Activated CD8-positive, alpha-beta memory T cell treated with anti-CD3 and anti-CD28 coated beads for 1 hour (primary cell): ENCODE results near the gene NOD2.

Source experiments
- DNase-seq, 2 donors: peaks; one replicate each; pipeline ENCODE4 v3.0.0-alpha.2; 2020; ENCODE audit warnings: low read depth in 1 of 2; ENCODE audit errors: extremely low read depth in 1 of 2

The NOD2 gene

DNA sequence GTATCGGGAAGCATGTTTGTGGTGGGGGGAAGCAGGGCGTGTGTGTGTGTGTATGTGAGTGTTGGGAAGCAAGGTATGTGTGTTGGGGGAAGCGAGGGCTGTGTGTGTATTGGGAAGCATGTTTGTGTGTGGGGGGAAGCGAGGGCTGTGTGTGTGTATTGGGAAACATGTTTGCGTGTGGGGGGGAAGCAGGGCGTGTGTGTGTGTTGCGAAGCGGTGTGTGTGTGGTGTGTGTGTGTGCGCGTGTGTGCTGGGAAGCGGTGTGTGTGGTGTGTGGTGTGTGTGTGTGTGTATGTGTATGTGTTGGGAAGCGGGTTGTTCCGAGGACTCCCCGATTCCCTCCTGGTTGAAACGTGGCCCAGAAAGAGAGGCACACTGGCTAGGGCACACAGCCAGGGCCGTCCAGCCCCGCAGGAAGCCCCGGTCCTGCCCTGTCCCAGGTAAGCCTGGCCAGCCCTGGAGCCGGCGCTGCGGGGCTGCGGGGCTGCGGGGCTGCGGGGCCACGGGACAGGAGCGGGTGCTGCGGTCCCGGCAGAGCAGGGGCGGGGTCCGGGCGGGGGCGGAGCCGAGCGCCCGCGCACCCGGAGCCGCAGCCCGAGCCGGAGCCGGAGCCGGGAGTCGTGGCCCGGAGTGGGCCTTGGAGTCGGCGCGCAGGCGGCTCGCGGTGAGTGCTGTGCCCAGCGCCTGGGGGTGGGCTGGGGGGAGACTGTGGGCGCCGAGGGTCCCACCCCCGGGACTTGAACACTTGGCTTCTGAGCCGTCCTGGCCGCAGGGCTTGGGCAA is at the start of gene NOD2:
Gene NOD2, plus strand, starts transcription at position 608 of the 783 bp plus-strand sequence. CDS start 5,890 bp downstream, outside the sequence.
- DNase-seq: no peak

GRCh38 chr16:50644245-50644644 is 49.2 kb upstream of the NOD2 start:
- no peak for DNase-seq

DNA sequence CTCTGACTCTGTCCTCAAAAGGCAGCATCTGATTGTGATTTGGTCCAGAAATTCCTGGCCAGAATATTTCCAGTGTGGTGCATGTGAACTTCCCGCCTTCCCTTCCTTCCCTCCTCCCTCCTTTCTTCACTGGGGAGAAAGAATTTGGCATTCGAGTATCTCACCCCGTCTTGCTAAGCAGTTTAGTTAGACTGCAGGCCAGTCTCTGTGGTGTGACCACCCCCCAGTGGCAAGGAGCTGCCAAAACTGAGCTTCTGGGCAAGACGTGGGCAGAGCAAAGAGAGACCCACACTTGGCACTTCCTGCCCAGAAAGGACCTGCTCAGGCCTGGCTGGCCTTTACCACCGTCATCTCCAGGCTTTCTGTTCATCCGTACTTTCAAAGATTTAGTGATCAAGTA is 48.7 kb upstream of the NOD2 start:
- peak in 1 of 2 donors; percentile 16 for DNase-seq

GRCh38 chr16:50645563-50646220 is 47.7 kb upstream of the NOD2 start:
- DNase-seq: no peak

GRCh38 chr16:50646345-50646744 is 47.1 kb upstream of the NOD2 start:
- no peak for DNase-seq

- no peak for DNase-seq
Measured at GRCh38 chr16:50651835-50652438, 41.5 kb upstream of the NOD2 start.

DNA sequence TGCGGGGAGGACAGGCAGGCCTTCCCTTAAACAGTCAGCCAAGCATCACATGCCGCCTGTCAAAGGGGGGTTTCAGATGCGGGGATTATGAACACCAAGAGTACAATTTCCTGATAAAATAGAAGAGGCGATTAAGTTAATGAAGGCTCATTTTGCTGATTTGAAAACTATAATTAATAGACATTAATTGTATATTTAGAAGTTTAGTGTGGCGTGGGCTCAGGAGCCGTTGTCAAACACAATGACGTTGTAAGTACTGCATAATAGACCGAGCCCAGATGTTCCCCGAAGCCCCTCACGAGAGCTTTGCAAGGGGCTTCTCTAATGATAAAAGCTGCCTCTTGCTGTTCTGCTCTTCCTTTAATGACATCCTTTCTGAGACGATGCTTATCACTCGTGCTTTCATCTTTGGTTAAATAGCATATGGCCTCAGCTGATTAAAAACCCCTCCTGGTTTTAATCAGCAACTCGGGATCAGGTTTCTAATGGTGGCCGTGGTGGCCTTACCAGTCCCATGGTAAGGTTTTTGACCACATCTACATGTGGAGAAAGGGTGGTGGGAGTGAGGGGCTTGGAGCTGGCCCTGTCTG is 40.5 kb upstream of the NOD2 start:
- no peak for DNase-seq

DNA sequence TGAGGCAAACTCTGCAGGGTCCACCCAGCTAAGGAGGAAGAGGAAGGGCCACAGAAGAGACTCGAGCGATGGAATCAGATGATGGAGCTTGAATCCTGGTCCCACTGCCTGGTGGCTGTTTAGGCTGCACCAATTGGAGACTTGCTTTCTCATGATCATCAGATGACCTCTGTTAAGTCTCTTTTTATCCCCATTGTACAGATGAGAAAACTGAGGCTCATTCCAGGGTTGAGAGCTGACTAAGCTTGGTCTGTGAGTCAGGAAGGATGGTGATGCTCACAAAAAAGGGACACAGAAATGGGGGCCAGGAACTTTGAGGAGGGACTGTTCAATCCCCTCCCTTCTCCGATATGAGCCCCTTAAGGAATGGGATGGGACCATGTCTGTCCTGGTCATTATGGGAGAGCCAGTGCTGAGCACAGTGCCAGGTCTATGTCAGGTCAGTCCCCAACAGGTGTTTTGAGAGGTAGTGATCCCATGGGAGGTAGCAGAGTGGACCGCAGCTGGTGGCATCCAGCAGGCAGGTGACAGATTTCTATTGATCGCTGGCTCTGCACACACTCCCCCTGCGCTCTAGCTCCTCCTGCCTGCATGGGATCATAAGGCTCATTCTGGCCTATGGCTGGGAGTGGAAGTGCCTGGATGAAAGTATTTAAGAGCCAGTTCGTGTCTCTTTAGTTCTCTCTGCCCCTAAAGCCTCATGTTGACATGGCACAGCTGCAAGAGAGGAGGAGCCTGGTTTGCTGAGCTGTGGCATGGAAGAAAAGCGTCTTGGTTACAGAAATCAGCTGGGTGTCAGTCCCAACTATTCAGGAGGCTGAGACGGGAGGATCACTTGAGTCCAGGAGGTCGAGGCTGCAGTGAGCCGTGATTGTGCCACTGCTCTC is 39.5 kb upstream of the NOD2 start:
- no peak for DNase-seq

GRCh38 chr16:50655558-50656055 is 37.8 kb upstream of the NOD2 start:
- no peak for DNase-seq

DNA sequence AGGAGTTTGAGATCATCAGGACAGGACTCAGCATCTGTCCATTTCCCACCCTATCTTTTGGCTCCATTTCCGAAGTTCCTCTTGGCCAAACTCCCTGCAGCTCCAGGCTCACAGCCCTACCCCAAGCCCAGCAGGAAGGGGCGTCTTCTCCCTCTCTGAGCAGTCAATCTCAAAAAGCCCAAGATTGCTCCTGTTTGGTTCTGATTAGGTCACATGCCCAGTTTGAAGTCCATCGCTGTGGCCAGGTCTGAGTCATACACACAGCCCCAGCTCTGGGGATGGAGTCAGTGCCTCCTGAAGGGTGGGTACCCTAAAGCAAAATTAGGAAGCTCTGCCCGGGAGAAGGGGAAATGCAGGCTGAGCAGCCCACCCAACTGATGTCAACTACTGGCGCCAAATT is 36.2 kb upstream of the NOD2 start:
- no peak for DNase-seq

DNA sequence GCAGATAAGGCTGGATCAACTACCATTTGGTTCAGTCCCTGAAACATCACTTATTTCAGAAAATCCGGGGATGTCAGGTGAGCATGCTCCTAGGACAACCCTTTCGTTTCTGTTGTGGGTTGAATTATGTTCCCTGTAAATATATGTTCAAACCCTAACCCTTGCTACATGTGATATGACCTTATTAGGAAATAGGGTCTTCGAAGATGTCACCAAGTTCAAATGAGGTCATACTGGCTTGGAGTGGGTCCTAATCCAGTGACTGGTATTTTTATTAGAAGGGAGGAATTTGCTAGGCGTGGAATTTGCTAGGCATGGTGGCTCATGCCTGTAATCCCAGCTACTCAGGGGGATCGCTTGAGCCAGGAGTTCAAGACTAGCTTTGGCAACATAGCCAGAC is 33.6 kb upstream of the NOD2 start:
- no peak for DNase-seq

GRCh38 chr16:50662306-50662940 is 31.0 kb upstream of the NOD2 start:
- DNase-seq: no peak

- DNase-seq: no peak
Measured at GRCh38 chr16:50664270-50664669, 29.1 kb upstream of the NOD2 start.

DNA sequence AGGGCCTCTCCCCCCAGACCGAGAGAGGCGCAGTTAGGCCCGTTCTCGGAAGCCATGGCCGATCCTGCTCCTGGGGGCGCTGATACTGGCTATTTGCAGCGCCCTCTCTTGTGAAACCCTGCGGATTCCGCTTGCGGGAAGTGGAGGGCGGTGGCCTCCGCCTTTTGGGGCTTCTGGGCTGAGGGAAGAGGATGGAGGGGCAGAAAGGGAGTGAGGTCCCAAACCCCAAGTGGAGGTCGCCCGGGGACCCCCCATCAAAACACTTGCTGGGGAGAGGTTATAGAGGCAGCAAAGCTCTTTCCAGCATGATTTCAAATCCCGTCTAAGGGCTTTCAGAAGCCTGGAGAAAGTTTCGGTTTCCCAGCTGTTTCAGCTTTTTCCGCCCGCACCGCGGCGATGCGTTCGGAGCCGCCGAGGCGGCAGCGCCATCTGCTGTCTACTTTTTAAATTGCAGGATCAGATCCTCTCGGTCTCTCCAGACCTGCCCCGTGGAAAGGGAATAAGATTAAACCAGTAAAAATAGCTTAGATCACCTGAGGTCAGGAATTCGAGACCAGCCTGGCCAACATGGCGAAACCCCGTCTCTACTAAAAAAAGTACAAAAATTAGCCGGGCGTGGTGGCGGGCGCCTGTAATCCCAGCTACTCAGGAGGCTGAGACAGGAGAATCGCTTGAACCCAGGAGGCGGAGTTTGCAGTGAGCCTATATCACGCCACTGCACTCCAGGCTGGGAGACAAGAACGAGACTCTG is 28.1 kb upstream of the NOD2 start:
- DNase-seq: peak; percentile 57 to 79

DNA sequence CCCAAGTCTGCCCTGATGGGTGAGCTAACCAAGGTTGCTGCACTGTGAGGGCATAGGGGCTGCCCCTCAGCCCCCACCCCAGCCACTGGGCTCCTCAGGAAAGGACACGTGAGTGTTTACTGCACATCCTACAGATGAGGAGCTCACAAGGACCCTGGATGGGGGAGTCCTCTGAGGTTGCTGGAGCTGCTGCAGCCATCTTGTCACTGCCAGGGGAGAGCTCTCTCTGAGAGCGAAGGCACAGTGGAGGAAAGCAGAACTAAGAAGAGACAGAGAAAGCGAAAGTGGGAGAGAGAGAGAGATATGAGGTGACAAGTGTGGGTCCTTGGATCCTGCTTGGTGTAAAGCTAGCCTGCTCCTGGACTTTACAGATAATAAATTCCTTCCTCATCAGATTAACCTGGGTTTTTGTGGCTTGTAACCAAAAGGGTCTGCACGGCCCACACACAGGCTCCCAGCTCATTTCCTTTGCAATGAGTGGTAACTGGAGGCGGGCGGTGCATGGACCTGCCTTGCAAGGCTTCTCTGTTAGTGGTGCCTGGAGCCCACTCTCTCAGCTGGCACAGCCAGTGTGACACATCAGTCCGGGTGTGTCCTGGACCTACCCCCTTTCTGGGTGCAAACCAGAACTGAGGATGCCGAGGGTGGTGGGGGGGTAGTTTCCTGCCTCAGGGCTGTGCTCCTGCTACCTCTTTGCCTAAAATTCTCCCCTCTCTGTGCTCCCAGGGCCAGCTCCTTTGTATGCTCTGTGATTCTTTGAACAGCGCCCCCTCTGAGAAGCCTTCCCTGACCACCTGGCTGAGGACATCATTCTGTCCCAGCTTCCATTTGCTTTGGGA is 26.5 kb upstream of the NOD2 start:
- DNase-seq: peak in 1 of 2 donors; percentile 19

DNA sequence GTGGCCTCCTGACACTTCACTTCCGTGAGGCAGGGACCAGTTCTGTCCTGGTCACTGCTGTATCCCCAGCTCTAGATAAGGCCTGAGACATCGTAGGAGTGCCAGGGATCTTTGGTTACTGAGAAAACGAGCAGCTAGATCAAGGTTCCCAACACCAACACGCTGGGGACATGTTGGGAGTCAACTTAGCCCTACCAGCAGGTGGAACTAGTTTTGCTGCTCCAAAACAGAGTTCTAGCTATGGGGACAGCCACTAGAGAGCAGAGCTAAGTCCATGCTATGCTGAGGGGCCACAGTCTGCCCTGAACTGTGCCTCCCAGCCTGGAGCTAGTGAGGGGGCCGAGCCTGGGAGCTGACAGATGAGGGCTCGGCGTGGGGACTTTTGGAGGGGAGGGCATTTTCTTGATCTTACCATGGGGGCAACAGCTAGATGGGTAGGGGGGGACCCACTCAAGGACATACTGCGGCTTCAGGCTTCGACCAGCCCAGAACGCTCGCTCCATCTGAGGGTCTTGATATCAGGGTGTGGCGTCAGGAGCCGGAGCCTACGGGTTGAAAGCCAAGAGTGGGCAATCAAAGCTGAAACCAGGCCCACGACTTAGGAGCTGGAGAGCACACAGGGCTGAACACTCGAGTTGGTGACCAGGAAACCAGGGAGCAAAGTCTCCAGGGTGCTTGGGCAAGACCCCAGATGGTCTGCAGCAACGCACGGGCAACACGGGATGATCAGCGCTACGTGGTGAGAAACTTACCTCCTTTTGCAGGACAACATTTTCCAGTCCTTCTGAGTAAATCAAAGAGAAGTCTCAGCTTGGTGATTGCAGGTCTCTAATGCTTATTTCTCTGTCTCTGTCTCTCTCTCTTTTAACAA is 25.7 kb upstream of the NOD2 start:
- no peak for DNase-seq

DNA sequence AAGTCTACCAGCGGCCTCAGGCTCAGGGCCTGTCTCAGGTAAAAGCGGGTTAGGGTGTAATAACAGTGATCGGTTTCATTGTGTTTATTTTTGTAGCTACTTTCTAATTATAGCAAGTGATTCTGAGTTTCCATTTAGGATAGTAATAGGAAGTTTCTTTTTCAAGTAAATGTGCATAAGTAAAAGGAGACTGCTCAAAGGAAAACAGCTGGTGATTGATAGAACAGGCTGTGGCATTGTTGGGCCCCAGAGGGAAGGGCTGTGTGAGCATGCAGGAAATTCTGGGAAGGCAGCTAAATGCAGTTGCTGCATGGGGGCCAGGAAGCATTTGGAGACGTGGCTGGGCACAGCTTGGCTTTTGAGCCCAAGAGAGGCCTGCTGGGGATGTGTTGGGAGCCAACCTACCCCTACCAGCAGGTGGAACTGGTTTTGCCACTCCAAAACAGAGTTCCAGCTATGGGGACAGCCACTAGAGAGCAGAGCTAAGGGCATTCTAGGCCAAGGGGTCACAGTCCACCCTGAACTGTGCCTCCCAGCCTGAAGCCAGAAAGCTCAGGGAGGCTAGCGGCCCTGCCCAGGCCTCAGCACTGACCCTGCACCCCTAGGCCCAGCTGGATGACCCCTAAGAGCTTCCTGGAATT is 24.9 kb upstream of the NOD2 start:
- no peak for DNase-seq
